Stimulated activated CD4-positive, alpha-beta T cell treated with anti-CD3 and anti-CD28 coated beads, Interleukin-4, amount 100 ng/mL, for 24 hours (primary cell): ENCODE results near the gene FAM234B.
A peak's percentile ranks its signal among the peaks of the same experiment; 100 is the strongest.

ENCODE experiments used
- DNase-seq: peaks from one replicate; pipeline ENCODE4 v3.0.0-alpha.2; 2020

The FAM234B gene

GRCh38 chr12:13044002-13044905 is at the start of gene FAM234B:
FAM234B (plus strand) TSS chr12:13044381; CDS start chr12:13044404, 23 bp downstream.
- peak; percentile 77 for DNase-seq

- no peak for DNase-seq
Measured at GRCh38 chr12:12995088-12995487, 49.1 kb upstream of the FAM234B start.

GRCh38 chr12:12996209-12996608 is 48.0 kb upstream of the FAM234B start:
- DNase-seq, result no peak

- no peak for DNase-seq
Measured at GRCh38 chr12:12997156-12997555, 47.0 kb upstream of the FAM234B start.

GRCh38 chr12:12997734-12998133 is 46.4 kb upstream of the FAM234B start:
- DNase-seq, result no peak

- no peak for DNase-seq
Measured at GRCh38 chr12:12998248-12998647, 45.9 kb upstream of the FAM234B start.

- no peak for DNase-seq
Measured at GRCh38 chr12:12999271-12999958, 44.8 kb upstream of the FAM234B start.

- peak; percentile 96 for DNase-seq
Measured at GRCh38 chr12:12999959-13000615, 44.1 kb upstream of the FAM234B start, which contains the start of gene HEBP1. HEBP1 (minus strand) TSS chr12:13000265; CDS start chr12:13000114, 151 bp downstream.

- no peak for DNase-seq
Measured at GRCh38 chr12:13000616-13000924, 43.6 kb upstream of the FAM234B start.

GRCh38 chr12:13000925-13001774 is 43.0 kb upstream of the FAM234B start:
- DNase-seq, result peak; percentile 23

- no peak for DNase-seq
Measured at GRCh38 chr12:13001775-13002040, 42.5 kb upstream of the FAM234B start.

- no peak for DNase-seq
Measured at GRCh38 chr12:13002301-13003097, 41.7 kb upstream of the FAM234B start.

GRCh38 chr12:13004361-13004760 is 39.8 kb upstream of the FAM234B start:
- no peak for DNase-seq

GRCh38 chr12:13004986-13005385 is 39.2 kb upstream of the FAM234B start:
- DNase-seq, result no peak

GRCh38 chr12:13005649-13006048 is 38.5 kb upstream of the FAM234B start:
- no peak for DNase-seq

- DNase-seq, result no peak
Measured at GRCh38 chr12:13007496-13008233, 36.5 kb upstream of the FAM234B start.

GRCh38 chr12:13008741-13009380 is 35.3 kb upstream of the FAM234B start:
- no peak for DNase-seq

- DNase-seq, result no peak
Measured at GRCh38 chr12:13011098-13011497, 33.1 kb upstream of the FAM234B start.

- DNase-seq, result no peak
Measured at GRCh38 chr12:13022851-13023271, 21.3 kb upstream of the FAM234B start.

- DNase-seq, result no peak
Measured at GRCh38 chr12:13023811-13024530, 20.2 kb upstream of the FAM234B start.
